Panc1 (cell line): ENCODE measurements around the gene ATG4A.

Source experiments
- CTCF ChIP-seq: fragments of 450-650 bp; IDR thresholded peaks from 2 replicates; pipeline ENCODE4 v1.5.1; 2017; ENCODE audit warnings: mild to moderate bottlenecking
- REST ChIP-seq, 2 experiments: IDR thresholded peaks; 2 replicates each; pipeline ENCODE4 v1.6.1; 2011 to 2012; ENCODE audit warnings: low read depth in 2 of 2, control low read depth in 1 of 2, low read length in 1 of 2, mild to moderate bottlenecking in 1 of 2, moderate library complexity in 1 of 2; ENCODE audit not compliant: insufficient read depth in 1 of 2

GRCh38 chrX:108059801-108060200 is 31.8 kb upstream of the ATG4A start:
- TF ChIP-seq CTCF (no peak), REST (IDR thresholded peaks at IDR 0.05; ENCODE audit: insufficient read depth in 1 of 2, low read depth in 2 of 2, low read length in 1 of 2) (no peak)
